ENCODE measurements around the gene HDAC4.
A peak's percentile ranks its signal among the peaks of the same experiment; 100 is the strongest.
"Not testable (repeated sequence)": the region's sequence is repeated elsewhere in the genome, so short reads cannot be mapped to it uniquely, and the experiment has no call there.

HDAC4 gene

DNA sequence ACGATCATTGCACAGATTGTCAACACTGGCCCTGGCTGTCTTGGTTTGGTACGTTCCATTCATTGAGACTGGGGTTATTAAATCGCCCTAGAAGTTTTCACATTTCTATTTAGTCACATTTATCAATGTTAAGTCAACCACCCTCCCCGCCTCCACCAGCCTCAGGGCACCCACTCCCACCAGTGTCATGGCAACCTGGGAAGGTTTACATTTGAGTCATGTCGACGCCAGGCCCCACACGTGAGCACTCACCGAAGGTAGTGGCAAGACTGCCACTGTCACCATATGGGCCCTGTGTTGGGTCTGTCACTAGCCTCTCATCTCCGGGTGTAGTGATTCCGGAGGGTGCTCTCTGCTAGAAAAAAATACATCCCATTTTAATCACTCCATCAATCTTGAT, 358.8 kb downstream of the HDAC4 start:
- DNase-seq = no peak

DNA sequence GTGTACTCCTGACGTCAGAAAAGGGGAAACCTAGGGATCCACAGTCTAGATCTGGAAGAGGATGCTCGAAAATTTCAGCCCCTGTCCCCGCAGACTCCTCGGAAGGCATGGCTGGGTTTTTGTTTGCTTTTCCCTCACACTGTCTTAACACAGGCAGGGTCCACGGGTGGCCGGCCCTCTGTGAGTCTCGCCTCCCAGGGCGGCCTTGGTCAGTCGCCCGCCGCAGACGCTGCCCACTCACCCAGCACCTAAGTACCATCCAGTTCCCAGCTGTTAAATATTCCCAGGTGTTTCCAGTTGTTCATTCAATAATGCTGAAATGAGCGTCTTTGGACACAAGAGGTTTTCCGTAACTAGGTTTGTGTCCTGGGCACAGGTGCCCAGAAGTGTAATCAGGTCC, 359.8 kb downstream of the HDAC4 start:
- DNase-seq = no peak

DNA sequence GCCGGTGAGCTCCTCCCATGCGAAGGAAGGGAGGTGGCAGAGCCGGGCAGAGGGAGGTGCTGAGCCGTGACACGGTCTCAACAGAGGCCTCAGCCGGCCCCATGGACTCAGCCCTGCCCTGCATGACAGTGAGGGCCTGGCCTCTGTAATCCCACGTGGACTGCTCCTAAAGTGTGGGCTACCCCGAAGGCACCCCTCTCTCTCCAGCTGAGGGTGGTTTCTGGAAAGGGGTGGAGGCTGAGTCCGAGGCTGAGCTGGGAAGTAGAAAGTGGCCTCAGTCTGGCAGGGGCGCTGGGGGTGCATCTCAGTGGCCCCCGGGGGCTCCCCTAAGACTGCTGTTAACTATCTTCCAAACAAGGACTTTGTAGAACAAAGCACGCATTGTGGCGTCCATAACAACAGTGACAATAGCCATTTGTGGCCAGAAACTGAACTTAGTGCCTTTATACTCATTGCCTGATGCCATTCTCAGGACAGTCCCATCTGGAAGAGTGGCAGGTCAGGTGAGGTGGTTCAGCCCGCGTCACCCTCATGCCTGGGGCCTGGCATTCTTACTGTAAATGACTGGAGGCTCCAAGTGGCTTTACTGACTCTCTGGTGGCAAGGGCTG, 360.6 kb downstream of the HDAC4 start:
- peak in 47 of 56 donors; percentile 7 to 82 (median 60) for DNase-seq

DNA sequence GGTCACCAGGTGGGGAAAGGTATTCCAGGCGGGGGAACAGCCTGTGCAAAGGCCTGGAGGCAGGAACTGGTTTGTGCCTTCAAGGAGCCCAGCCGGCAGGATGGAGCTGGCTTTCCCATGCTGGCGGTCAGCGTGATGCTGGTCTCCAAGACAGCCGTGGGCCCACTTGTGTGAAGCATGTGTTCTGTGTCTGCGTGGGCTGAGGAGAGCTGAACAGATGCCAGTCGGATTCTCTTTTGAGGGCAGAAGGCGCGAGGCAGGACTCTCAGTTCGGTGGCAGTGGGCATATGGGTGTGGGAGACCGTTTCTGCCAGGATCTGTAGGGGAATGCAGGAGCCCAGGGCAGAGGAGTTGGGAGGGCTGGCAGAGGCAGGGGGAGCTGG, 361.4 kb downstream of the HDAC4 start:
- peak in 1 of 56 donors; percentile 26 for DNase-seq

DNA sequence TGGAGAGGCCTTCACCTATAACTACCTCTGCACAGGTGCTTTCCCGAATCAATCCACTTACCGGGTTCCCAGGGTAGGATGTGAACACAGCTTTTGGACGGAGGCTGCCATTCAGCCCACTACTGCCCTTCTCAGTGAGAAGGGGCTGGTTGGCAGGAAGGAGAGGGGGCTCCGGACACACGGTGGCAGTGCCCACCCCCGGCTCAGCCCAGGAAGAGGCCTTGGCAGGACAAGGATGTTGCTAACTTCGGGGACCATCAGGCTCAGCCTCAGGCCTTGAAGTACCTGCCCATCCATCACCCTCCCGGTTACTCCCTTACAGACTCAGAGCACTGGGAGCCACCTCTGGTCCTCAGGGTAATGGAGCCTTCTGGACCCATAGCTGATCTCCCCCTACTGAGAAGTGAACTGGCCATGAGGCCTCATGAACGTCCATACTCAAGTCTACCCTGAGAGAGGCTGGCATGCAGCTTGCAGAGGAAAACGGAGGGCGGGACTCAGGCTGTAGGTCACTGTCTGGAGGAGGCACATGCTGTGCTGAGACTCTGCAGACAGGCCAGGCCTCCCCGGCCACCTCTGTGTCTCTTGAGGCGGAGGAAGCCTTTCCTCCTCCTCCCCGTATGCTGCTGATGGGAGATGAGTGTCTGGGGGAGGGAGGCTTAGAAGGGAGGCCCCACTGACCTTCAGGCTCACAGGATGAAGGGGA, 361.9 kb downstream of the HDAC4 start:
- no peak for DNase-seq

DNA sequence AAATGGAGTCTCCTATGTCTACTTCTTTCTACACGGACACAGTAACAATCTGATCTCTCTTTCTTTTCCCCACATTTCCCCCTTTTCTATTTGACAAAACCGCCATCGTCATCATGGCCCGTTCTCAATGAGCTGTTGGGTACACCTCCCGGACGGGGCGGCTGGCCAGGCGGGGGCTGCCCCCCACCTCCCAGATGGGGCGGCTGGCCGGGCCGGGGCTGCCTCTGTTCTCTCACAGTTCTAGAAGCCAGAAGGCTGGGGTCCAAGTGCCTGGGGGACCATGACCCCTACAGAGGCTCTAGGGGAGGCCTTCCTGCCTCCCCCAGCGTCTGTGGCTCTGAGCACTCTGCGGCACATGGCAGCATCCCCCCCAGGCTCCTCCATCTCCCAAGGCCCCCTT, 362.5 kb downstream of the HDAC4 start:
- DNase-seq = not testable (repeated sequence)

DNA sequence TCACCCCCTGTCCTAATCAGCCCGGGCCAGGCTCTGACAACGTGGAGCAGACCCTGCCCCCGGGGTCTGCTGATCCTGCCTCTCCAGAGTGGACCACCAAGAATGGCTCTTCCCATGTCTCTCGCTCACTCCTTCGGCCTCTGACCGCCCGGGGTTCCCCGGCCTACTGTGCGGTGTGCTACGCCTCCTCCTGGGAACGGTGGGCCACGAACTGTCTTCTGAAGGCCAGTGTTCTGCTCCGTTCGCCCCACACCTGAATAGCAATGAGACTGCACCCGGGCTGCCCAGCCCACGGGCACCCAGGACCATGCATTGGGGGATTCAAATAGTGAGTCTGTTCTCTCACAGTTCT, 363.3 kb downstream of the HDAC4 start:
- no peak for DNase-seq

DNA sequence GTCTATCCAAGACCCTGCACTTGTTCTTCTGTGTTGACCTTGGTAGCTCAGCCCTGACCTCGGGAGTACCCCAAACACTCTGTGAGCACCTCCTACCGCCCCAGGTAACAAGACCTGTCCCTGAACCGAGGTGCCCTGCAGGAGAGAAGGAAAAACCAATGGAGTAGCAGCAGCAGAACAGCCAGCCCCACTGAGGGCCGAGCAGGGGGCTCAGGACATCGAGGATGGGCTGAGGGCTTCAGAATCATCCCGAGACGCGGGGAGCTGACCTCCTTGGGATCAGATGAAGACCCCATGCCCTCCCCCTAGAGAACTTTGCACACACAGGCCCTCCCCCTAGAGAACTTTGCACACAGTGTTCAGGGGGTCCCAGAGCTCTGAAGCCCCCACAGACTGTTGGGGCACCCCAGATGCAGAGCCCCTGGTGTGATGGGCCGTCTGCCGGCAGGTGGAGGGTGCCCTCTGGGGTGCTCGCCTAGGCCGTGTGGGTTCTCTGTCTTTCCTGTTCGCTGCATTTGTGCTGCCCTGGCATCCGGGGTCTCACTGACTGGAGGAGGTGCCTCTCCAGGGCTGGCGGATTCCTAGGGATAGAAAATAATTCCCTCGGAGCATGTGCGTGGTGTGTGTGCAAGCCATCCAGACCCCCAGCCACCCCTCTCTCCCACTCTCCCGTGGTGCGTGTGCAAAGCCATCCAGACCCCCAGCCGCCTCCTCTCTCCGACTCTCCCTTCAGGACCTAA, 363.8 kb downstream of the HDAC4 start:
- DNase-seq = no peak

DNA sequence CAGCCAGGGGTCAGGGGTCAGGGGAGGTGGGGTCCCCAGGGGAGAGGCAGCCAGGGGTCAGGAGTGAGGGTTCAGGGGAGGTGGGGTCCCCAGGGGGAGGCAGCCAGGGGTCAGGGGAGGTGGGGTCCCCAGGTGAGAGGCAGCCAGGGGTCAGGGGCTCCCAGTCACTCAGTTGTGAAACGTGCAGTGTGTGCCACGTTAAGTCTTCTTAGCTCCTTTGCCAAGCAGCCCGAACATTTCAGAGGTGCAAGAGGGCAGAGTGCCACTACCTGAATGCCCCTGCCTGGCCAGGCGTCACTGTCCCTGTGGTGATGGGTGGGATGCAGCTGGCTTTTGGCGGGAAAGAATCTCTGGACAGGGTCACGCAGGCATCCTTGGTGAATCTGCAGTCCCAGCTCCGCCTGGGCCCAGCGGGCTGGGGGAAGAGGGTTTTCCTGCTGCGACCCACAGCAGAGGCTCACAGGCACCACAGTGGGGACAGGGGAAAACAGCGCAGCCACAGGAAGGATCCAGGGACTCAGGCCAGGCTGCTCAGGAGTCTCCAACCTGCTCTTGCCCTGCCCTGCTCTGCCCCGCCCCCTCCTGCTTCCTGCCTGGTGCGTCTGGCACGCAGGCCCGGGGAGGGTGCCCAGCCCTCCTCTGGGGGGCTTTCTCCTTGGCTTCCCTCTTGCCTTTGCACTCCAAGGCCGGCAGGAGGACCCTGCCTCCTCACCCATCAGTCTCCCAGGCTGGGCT, 364.7 kb downstream of the HDAC4 start:
- no peak for DNase-seq

DNA sequence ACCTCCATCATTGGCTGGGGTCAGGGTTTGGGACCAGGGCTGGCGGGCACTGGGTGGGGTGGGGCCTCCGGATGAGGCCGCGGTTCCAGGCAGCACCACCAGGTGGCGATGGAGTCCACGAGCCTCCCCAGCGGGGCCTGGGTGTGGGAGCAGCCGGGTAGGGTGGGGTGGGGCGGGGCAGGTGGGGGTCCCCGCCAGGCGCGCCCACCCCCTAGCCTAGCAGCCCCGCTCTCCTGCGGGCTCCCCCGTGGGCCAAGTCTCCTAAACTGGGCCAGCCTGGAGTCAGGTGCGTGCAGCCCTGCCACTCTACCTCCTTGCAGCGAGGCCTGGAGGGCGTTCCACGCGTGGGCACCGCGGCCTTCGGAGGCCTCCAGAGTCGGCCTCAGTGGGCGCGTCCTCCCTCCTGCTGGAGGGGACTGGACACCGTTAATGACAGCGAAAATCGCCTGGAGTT, 365.4 kb downstream of the HDAC4 start:
- peak in 41 of 56 donors; percentile 12 to 81 (median 42) for DNase-seq

DNA sequence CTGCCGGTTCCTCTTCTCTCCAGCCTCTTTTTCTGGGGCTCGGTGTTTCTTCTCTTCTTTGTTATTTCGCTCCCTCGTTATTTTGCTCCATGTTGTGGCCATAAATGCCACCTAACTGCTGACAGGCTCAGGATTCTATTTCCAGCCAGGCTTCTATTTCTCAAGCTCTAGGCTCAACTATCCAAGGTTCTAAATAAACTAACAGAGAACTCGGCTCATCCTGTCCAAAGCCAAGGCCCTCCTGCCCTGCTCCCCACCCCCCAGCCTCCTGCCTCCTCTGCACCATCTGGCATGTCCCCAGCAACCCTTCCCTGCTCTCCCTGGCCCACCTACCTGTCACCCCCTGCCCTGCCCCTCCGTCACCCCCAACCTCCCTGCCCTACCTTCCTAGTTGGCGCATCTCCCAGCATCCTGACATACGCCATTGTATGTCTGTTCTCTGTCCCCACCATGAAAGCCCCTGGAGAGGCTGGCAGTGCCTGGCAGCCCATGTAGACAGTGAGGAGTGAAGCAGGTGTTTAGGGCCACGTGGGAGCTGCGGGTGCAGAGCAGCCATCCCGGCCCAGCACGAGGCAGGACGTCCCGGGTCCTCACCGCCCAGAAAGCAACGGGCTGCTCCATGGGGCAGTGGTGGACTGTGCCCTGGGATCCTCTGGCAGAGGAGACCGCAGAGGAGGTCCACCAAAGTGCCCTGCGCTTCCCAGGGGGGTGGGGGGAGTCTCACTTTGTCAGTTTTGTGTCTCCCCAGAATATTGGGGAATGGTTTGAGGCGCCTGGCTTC, 366.1 kb downstream of the HDAC4 start:
- DNase-seq = peak in 1 of 56 donors; percentile 46

DNA sequence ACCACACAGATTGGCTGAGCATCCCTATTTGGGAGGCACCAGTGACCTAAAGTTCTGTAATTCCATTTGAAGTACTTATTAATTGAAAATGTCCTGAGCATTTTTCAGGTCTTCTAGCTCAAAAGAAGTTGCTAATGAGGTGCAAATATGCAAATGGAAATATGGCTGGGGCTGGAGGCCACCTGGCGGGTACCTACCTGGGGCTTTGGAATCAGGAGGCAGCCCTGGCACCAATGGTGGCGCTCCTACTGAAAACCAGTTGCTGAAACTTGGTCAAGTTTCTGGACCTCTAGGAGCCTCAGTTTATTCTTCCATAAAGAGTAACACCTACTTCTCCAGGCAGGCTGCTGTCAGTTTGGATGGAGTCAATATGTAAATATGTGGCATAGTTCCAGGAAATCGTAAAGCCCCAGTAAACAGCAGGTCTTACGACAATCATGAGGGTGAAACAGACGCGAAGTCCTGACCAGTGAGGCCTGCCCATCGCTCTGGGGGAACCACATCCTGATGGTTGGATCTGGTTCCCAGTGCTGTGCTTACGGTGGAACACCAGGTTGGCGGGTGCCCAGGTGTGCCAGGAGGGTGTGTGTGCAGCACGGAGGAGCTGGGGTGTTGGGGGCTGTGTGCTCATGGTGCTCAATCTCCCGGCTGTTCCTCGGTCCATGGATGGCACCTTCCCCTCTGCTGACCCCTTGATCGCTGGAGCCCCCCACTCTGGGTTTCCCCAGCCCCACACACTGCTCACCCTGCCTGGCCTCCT, 366.8 kb downstream of the HDAC4 start:
- DNase-seq = no peak

DNA sequence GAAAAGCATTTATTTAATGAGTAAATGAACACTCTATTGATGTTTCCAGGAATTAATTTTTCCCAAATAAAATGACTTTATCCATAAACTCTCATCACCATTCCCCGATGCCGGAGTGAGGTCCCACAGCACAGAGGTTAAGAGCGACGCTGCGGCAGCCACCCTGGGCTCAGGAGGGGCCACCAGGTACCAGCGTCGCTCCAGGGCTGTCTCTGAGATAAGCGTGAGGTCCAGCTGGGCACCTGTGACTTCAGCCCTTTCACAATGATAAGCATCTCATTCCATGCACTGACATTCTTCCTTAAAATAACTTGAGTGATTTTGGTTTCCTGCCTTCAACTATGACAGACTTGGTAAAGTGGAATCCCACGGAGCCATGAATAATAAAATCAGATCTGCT, 370.9 kb downstream of the HDAC4 start:
- DNase-seq = no peak

DNA sequence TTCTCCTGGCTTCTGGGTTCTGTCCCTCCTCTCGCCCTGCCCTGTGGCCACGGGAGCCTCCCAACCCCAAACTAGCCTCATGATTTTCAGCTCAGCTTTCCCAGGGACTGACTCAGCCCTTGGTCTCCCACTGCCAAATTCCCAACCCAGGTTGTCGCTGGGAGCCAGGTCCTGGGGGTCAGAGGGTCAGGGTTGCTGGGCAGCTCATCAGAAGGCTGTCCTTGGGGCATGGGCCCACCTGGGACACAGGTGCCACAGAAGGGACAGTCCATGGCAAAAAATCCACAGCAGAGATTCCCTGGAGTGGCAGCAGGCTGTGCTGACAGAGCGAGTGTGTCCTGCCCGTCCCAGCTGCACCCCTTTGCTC, 372.6 kb downstream of the HDAC4 start:
- no peak for DNase-seq

DNA sequence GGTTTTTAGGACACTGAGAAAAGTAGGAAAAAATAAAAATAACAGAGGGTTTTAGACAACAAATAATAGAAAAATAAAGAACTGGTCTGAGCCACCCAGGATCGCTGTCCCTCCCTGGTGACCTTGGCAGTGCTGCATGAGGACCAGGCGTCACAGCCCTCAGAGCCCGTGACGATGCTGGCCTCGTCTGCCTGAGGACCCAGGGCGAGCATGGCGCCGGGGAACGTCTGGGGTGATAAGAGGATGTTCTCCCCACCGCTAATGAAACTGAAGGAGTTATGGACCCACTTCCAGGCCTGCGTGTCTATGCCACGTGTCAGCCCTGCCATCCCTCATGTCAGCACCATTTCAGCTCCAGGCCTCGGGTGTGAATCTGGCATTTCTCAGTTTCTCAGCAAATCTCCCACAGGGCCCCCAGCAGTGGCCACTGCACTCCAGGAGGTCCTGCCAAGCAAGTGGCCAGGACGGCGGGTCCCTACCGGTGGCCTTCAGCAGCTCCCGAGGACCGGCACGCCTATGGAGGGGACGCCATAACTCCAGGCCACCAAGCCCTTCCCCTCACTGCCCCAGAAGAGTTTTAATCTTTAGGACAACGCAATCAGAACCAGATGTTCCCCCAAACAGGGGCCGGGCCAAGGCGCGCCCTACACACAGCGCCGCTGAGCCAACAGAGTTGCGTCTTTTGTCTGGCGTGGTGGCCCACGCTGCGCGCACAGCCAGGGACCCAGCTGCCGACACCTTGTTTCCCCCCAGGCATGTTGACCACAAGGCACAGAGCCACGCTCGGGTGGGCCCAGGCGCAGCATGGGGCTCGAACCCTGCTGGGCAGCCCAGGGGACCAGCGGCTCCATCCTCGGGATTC, 373.2 kb downstream of the HDAC4 start:
- no peak for DNase-seq

DNA sequence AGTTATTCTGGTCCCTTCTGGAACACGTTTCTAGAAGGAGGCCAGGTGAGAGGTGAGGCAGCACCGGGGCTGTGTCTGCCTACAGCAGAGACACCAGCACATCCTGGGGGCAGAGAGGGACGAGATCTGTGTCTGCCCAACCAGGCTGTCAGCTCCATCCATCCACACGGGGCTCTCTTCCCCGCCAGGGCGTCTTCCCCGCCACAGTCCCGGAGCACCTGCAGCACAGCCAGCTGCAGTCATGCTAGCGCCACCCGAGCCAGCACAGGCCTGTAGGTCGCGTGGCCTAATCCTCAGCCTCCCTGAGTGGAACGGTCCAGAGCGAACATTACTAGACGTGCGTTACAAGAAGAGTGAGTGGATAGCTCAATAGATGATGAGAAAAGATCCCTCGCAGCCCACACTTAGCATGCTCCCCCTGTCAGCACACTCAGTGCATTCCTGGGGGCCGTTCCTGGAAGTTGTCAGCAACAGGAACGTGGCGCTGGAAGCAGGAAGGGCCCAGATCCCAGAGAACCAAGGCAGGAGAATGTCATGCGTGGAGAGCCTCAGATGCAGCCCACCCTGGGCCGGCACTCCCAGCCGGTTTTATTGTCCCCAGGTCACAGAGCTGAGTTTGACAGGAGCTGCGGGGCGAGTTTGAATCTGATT, 374.0 kb downstream of the HDAC4 start:
- DNase-seq = no peak

DNA sequence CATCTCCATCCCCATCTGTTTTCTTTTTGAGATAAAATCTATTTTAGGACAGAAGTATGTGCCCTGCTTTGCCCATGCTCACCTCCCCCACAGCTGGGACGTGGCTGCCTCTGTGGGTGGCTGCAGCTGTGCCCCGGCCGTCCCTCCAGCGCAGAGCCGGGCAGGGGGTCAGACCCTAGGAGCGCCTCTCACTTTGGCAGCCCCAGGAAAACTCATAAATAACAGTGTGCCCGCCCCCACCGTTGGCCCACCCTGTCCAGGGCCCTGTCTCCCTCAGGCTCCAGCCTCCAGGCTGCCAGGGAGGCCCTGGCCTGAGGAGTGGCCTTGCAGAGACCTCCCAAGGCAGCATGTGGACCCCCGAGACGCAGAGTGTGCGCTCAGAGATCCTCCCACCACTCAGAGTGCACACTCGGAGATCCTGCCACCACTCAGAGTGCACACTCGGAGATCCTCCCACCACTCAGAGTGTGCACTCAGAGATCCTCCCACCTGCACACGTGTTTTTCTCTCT, 374.8 kb downstream of the HDAC4 start:
- peak in 1 of 56 donors; percentile 42 for DNase-seq

DNA sequence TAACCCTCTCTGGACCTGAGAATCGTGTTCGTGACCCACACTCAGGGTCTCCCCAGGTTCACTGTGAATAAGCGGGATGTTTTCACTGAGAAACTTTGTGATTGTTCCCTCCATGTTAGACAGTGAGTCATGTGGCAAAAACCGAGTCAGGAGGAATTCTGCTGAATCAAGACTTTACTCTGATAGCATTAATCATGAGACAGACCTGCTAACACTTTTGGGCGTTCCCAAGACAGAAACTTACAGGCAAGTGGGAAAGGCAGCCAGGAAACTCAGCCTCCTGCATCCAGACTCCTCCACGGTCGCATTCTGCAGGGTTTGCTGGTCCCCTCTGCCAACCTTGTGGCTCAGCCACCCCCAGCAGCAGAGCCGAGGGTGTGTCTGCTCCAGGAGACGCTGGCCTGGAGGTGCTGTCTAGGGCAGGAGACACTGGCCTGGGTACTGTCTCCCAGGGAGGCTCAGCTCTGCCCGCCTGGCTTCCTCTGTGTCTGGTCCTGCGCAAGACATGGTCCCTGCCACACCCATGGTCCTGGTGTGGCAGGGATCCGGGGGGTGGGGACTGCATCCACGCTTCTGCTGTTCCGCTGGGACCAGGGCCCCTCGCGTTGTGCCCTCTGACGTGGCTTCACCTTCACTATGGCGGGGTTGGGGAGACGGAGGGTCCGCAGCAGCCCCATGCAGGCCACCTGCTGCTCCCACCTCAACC, 375.6 kb downstream of the HDAC4 start:
- DNase-seq = peak in 2 of 56 donors; percentile 11 to 14

Measured in nucleus accumbens (tissue), 56 donors.